ENCODE results near the gene ASPM. TPM values are rescaled to one million over a fixed set of nuclear protein-coding genes. Genes with fewer than 3 reads are reported as not detected.
A peak's percentile ranks its signal among the peaks of the same experiment; 100 is the strongest.

ASPM gene
- total RNA-seq: 10 to 100 TPM; 46.4 to 48.8 TPM

GRCh38 chr1:197146101-197147095 lies at the start of gene ASPM:
Gene ASPM (minus strand): TSS chr1:197146669. CDS start chr1:197146437, 232 bp downstream.
- Mint-ChIP-seq H3K27me3 (peaks cover 4% of the 10 kb centered on the region), H3K4me3 (peak within 1 kb of the TSS; percentile 78), H3K4me1 (ENCODE audit: low read depth) (peaks cover 11% of the 10 kb centered on the region), H3K27ac (peak within 1 kb of the TSS; percentile 99), H3K36me3 (peaks cover 26% of the 10 kb centered on the region), H3K9me3 (no peaks in the 10 kb centered on the region)
- ChIA-PET POLR2A (no interaction called here), CTCF (no interaction called here)
- intact Hi-C loops (cut with micrococcal nuclease): loop anchor here (10.0 kb wide), 1 partner anchor 322 kb away; no protein-coding TSS in a partner anchor
- DNase-seq: peak; percentile 97

GRCh38 chr1:197195100-197195499 lies 48.6 kb upstream of the ASPM start:
- CTCF ChIA-PET: no interaction called here
- peaks cover 5% of the 10 kb centered on the region for H3K36me3 Mint-ChIP-seq
- POLR2A ChIA-PET: no interaction called here
- H3K4me1 Mint-ChIP-seq (ENCODE audit: low read depth): peaks cover 53% of the 10 kb centered on the region
- intact Hi-C loops (cut with micrococcal nuclease): no loop called here
- no peaks in the 10 kb centered on the region for H3K9me3 Mint-ChIP-seq
- no peak overlapping the region for H3K4me3 Mint-ChIP-seq
- no peak for DNase-seq
- no peak overlapping the region for H3K27ac Mint-ChIP-seq
- H3K27me3 Mint-ChIP-seq: no peaks in the 10 kb centered on the region

GRCh38 chr1:197184190-197184589 lies 37.7 kb upstream of the ASPM start:
- peaks cover 5% of the 10 kb centered on the region for H3K4me1 Mint-ChIP-seq (ENCODE audit: low read depth)
- DNase-seq: no peak
- no peaks in the 10 kb centered on the region for H3K27me3 Mint-ChIP-seq
- no peak overlapping the region for H3K4me3 Mint-ChIP-seq
- ChIA-PET CTCF (no interaction called here), POLR2A (no interaction called here)
- intact Hi-C loops (cut with micrococcal nuclease): loop anchor here (5.0 kb wide), 1 partner anchor 338 kb away; no protein-coding TSS in a partner anchor
- no peak overlapping the region for H3K27ac Mint-ChIP-seq
- no peaks in the 10 kb centered on the region for H3K9me3 Mint-ChIP-seq
- peaks cover 36% of the 10 kb centered on the region for H3K36me3 Mint-ChIP-seq

- no peaks in the 10 kb centered on the region for H3K9me3 Mint-ChIP-seq
- DNase-seq: no peak
- no peak overlapping the region for H3K4me3 Mint-ChIP-seq
- H3K27me3 Mint-ChIP-seq: no peaks in the 10 kb centered on the region
- peaks cover 5% of the 10 kb centered on the region for H3K4me1 Mint-ChIP-seq (ENCODE audit: low read depth)
- H3K36me3 Mint-ChIP-seq: peaks cover 39% of the 10 kb centered on the region
- intact Hi-C loops (cut with micrococcal nuclease): loop anchor here (5.0 kb wide), 1 partner anchor 339 kb away; no protein-coding TSS in a partner anchor
- CTCF ChIA-PET: no interaction called here
- POLR2A ChIA-PET: no interaction called here
- no peak overlapping the region for H3K27ac Mint-ChIP-seq
Measured at GRCh38 chr1:197183195-197183748, 36.8 kb upstream of the ASPM start.

- H3K27me3 Mint-ChIP-seq: no peaks in the 10 kb centered on the region
- H3K4me1 Mint-ChIP-seq (ENCODE audit: low read depth): peaks cover 5% of the 10 kb centered on the region
- H3K36me3 Mint-ChIP-seq: peaks cover 34% of the 10 kb centered on the region
- DNase-seq: no peak
- intact Hi-C loops (cut with micrococcal nuclease): loop anchor here (5.0 kb wide), 1 partner anchor 340 kb away; no protein-coding TSS in a partner anchor
- no peak overlapping the region for H3K4me3 Mint-ChIP-seq
- H3K9me3 Mint-ChIP-seq: no peaks in the 10 kb centered on the region
- POLR2A ChIA-PET: no interaction called here
- no peak overlapping the region for H3K27ac Mint-ChIP-seq
- CTCF ChIA-PET: no interaction called here
Measured at GRCh38 chr1:197182716-197183115, 36.2 kb upstream of the ASPM start.

GRCh38 chr1:197181982-197182381 lies 35.5 kb upstream of the ASPM start:
- Mint-ChIP-seq H3K4me1 (ENCODE audit: low read depth) (peaks cover 5% of the 10 kb centered on the region), H3K27ac (no peak overlapping the region), H3K9me3 (no peaks in the 10 kb centered on the region), H3K27me3 (no peaks in the 10 kb centered on the region), H3K36me3 (peaks cover 29% of the 10 kb centered on the region), H3K4me3 (no peak overlapping the region)
- DNase-seq: no peak
- intact Hi-C loops (cut with micrococcal nuclease): loop anchor here (5.0 kb wide), 1 partner anchor 340 kb away; no protein-coding TSS in a partner anchor
- ChIA-PET CTCF (interaction anchor here (4.3 kb wide), 1 partner anchor 175 kb away, joined by 85 read pairs; no protein-coding TSS in a partner anchor), POLR2A (interaction anchor here (0.7 kb wide), 1 partner anchor 148 kb away, joined by 4 read pairs; no protein-coding TSS in a partner anchor)

- Mint-ChIP-seq H3K27me3 (no peaks in the 10 kb centered on the region), H3K27ac (no peak overlapping the region), H3K4me1 (ENCODE audit: low read depth) (peaks cover 3% of the 10 kb centered on the region), H3K36me3 (peaks cover 20% of the 10 kb centered on the region), H3K4me3 (no peak overlapping the region), H3K9me3 (no peaks in the 10 kb centered on the region)
- POLR2A ChIA-PET: no interaction called here
- intact Hi-C loops (cut with micrococcal nuclease): loop anchor here (1.0 to 5.0 kb wide), 3 partner anchors 155 to 342 kb away; no protein-coding TSS in a partner anchor
- CTCF ChIA-PET: interaction anchor here (0.7 to 4.3 kb wide), 21 partner anchors 8 to 192 kb away, joined by 3 to 85 read pairs (median 3); no protein-coding TSS in a partner anchor
- no peak for DNase-seq
Measured at GRCh38 chr1:197180252-197180878, 33.9 kb upstream of the ASPM start.

- no peak overlapping the region for H3K4me3 Mint-ChIP-seq
- CTCF ChIA-PET: interaction anchor here (0.7 to 4.3 kb wide), 5 partner anchors 11 to 275 kb away, joined by 3 to 85 read pairs (median 11); no protein-coding TSS in a partner anchor
- peaks cover 3% of the 10 kb centered on the region for H3K4me1 Mint-ChIP-seq (ENCODE audit: low read depth)
- no peak overlapping the region for H3K27ac Mint-ChIP-seq
- intact Hi-C loops (cut with micrococcal nuclease): no loop called here
- H3K36me3 Mint-ChIP-seq: peaks cover 19% of the 10 kb centered on the region
- no peaks in the 10 kb centered on the region for H3K9me3 Mint-ChIP-seq
- POLR2A ChIA-PET: no interaction called here
- no peaks in the 10 kb centered on the region for H3K27me3 Mint-ChIP-seq
- DNase-seq: no peak
Measured at GRCh38 chr1:197178998-197179397, 32.5 kb upstream of the ASPM start.

GRCh38 chr1:197174818-197175217 lies 28.3 kb upstream of the ASPM start:
- H3K27ac Mint-ChIP-seq: no peak overlapping the region
- POLR2A ChIA-PET: no interaction called here
- DNase-seq: no peak
- no peaks in the 10 kb centered on the region for H3K9me3 Mint-ChIP-seq
- intact Hi-C loops (cut with micrococcal nuclease): no loop called here
- no peaks in the 10 kb centered on the region for H3K27me3 Mint-ChIP-seq
- CTCF ChIA-PET: no interaction called here
- no peak overlapping the region for H3K4me3 Mint-ChIP-seq
- peaks cover 17% of the 10 kb centered on the region for H3K36me3 Mint-ChIP-seq
- H3K4me1 Mint-ChIP-seq (ENCODE audit: low read depth): no peaks in the 10 kb centered on the region

GRCh38 chr1:197173571-197174507 lies 27.4 kb upstream of the ASPM start:
- intact Hi-C loops (cut with micrococcal nuclease): no loop called here
- Mint-ChIP-seq H3K36me3 (peaks cover 15% of the 10 kb centered on the region), H3K27me3 (no peaks in the 10 kb centered on the region), H3K4me3 (no peak overlapping the region), H3K27ac (no peak overlapping the region), H3K4me1 (ENCODE audit: low read depth) (no peaks in the 10 kb centered on the region), H3K9me3 (no peaks in the 10 kb centered on the region)
- ChIA-PET CTCF (no interaction called here), POLR2A (no interaction called here)
- no peak for DNase-seq

- H3K36me3 Mint-ChIP-seq: peaks cover 16% of the 10 kb centered on the region
- POLR2A ChIA-PET: no interaction called here
- intact Hi-C loops (cut with micrococcal nuclease): no loop called here
- DNase-seq: no peak
- H3K27me3 Mint-ChIP-seq: no peaks in the 10 kb centered on the region
- H3K27ac Mint-ChIP-seq: no peak overlapping the region
- no peaks in the 10 kb centered on the region for H3K9me3 Mint-ChIP-seq
- CTCF ChIA-PET: interaction anchor here (1.4 kb wide), 1 partner anchor 9 kb away, joined by 3 read pairs; no protein-coding TSS in a partner anchor
- no peak overlapping the region for H3K4me3 Mint-ChIP-seq
- no peaks in the 10 kb centered on the region for H3K4me1 Mint-ChIP-seq (ENCODE audit: low read depth)
Measured at GRCh38 chr1:197171531-197171930, 25.1 kb upstream of the ASPM start.
